ENCODE results near the gene ZC3H12C.

The ZC3H12C gene

GRCh38 chr11:110098645-110099044 lies 5.5 kb downstream of the ZC3H12C start:
- DNase-seq (ENCODE audit: low spot score), result no peak

- no peak for DNase-seq (ENCODE audit: low spot score)
These were observed 7.5 kb downstream of the ZC3H12C start for GRCh38 chr11:110100476-110101240.

- no peak for DNase-seq (ENCODE audit: low spot score)
These were observed 13.6 kb downstream of the ZC3H12C start for GRCh38 chr11:110106713-110107274.

- DNase-seq (ENCODE audit: low spot score), result no peak
These were observed 17.7 kb downstream of the ZC3H12C start for GRCh38 chr11:110110854-110111253.

- DNase-seq (ENCODE audit: low spot score), result no peak
These were observed 19.3 kb downstream of the ZC3H12C start for GRCh38 chr11:110112457-110112856.

GRCh38 chr11:110113505-110113904 lies 20.3 kb downstream of the ZC3H12C start:
- DNase-seq (ENCODE audit: low spot score), result no peak

GRCh38 chr11:110113973-110114372 lies 20.8 kb downstream of the ZC3H12C start:
- DNase-seq (ENCODE audit: low spot score), result no peak

- DNase-seq (ENCODE audit: low spot score), result no peak
These were observed 26.1 kb downstream of the ZC3H12C start for GRCh38 chr11:110119317-110119716.

GRCh38 chr11:110121204-110121603 lies 28.0 kb downstream of the ZC3H12C start:
- no peak for DNase-seq (ENCODE audit: low spot score)

- no peak for DNase-seq (ENCODE audit: low spot score)
These were observed 29.8 kb downstream of the ZC3H12C start for GRCh38 chr11:110123003-110123402.

GRCh38 chr11:110124605-110125004 lies 31.4 kb downstream of the ZC3H12C start:
- DNase-seq (ENCODE audit: low spot score), result no peak

- DNase-seq (ENCODE audit: low spot score), result no peak
These were observed 32.4 kb downstream of the ZC3H12C start for GRCh38 chr11:110125632-110126031.

GRCh38 chr11:110126936-110127335 lies 33.7 kb downstream of the ZC3H12C start:
- no peak for DNase-seq (ENCODE audit: low spot score)

- DNase-seq (ENCODE audit: low spot score), result peak; percentile 51
These were observed 35.0 kb downstream of the ZC3H12C start for GRCh38 chr11:110128161-110128560.

GRCh38 chr11:110130642-110131238 lies 37.5 kb downstream of the ZC3H12C start:
- DNase-seq (ENCODE audit: low spot score), result peak; percentile 77

GRCh38 chr11:110131386-110132123 lies 38.4 kb downstream of the ZC3H12C start:
- DNase-seq (ENCODE audit: low spot score), result peak; percentile 29

GRCh38 chr11:110133160-110133559 lies 40.0 kb downstream of the ZC3H12C start:
- no peak for DNase-seq (ENCODE audit: low spot score)

- DNase-seq (ENCODE audit: low spot score), result peak; percentile 70
These were observed 40.9 kb downstream of the ZC3H12C start for GRCh38 chr11:110134110-110134509.

GRCh38 chr11:110141812-110142211 lies 48.6 kb downstream of the ZC3H12C start:
- DNase-seq (ENCODE audit: low spot score), result no peak

- DNase-seq (ENCODE audit: low spot score), result no peak
These were observed 54.9 kb downstream of the ZC3H12C start for GRCh38 chr11:110147962-110148709.

GRCh38 chr11:110148775-110149744 lies 55.9 kb downstream of the ZC3H12C start:
- no peak for DNase-seq (ENCODE audit: low spot score)

All from pons (tissue), 1 donor.